ENCODE data around the gene ZNF800.

Gene ZNF800

GRCh38 chr7:127361736-127362135, 30.8 kb downstream of the ZNF800 start:
- no peak for ATAC-seq
- TF ChIP-seq CSRNP3 (CRISPR knock-in tag; IDR thresholded peaks at IDR 0.05), result no peak
- TF ChIP-seq BACH2 (CRISPR knock-in tag; IDR thresholded peaks at IDR 0.05; ENCODE audit: borderline replicate concordance), result no peak
- no peak for TF ChIP-seq ARNTL (CRISPR knock-in tag; IDR thresholded peaks at IDR 0.05; ENCODE audit: borderline replicate concordance, low read depth)
- TF ChIP-seq ZFP3 (CRISPR knock-in tag; IDR thresholded peaks at IDR 0.05), result no peak
- no peak for TF ChIP-seq PPARA (CRISPR knock-in tag; IDR thresholded peaks at IDR 0.05; ENCODE audit: borderline replicate concordance)
- TF ChIP-seq SNAI2 (CRISPR knock-in tag; IDR thresholded peaks at IDR 0.05), result no peak
- TF ChIP-seq TSHZ2 (CRISPR knock-in tag; IDR thresholded peaks at IDR 0.05), result no peak
- no peak for TF ChIP-seq PATZ1 (CRISPR knock-in tag; IDR thresholded peaks at IDR 0.05; ENCODE audit: borderline replicate concordance)
- no peak for TF ChIP-seq GLIS3 (CRISPR knock-in tag; IDR thresholded peaks at IDR 0.05)
- TF ChIP-seq ZC3H10 (CRISPR knock-in tag; IDR thresholded peaks at IDR 0.05), result no peak
- no peak for TF ChIP-seq ESRRG (CRISPR knock-in tag; IDR thresholded peaks at IDR 0.05)
- TF ChIP-seq CREB5 (CRISPR knock-in tag; IDR thresholded peaks at IDR 0.05; ENCODE audit: low read depth), result no peak

GRCh38 chr7:127359011-127359410, 33.5 kb downstream of the ZNF800 start:
- no peak for ATAC-seq
- TF ChIP-seq ZNF70 (CRISPR knock-in tag; IDR thresholded peaks at IDR 0.05) (no peak), CSDC2 (CRISPR knock-in tag; IDR thresholded peaks at IDR 0.05) (no peak), ZFP3 (CRISPR knock-in tag; IDR thresholded peaks at IDR 0.05) (no peak), BACH2 (CRISPR knock-in tag; IDR thresholded peaks at IDR 0.05; ENCODE audit: borderline replicate concordance) (no peak), CREB5 (CRISPR knock-in tag; IDR thresholded peaks at IDR 0.05; ENCODE audit: low read depth) (no peak), ZNF565 (CRISPR knock-in tag; conservative IDR thresholded peaks at IDR 0.05; ENCODE audit: low read depth) (no peak), TCF4 (CRISPR knock-in tag; IDR thresholded peaks at IDR 0.05; ENCODE audit: borderline replicate concordance) (no peak), ARNTL (CRISPR knock-in tag; IDR thresholded peaks at IDR 0.05; ENCODE audit: borderline replicate concordance, low read depth) (no peak), OSR1 (CRISPR knock-in tag; IDR thresholded peaks at IDR 0.05) (no peak), ISL1 (CRISPR knock-in tag; IDR thresholded peaks at IDR 0.05) (no peak), PATZ1 (CRISPR knock-in tag; IDR thresholded peaks at IDR 0.05; ENCODE audit: borderline replicate concordance) (no peak), GLIS3 (CRISPR knock-in tag; IDR thresholded peaks at IDR 0.05) (no peak)

- no peak for ATAC-seq
- TF ChIP-seq BACH2 (CRISPR knock-in tag; IDR thresholded peaks at IDR 0.05; ENCODE audit: borderline replicate concordance), result no peak
- no peak for TF ChIP-seq ZFP30 (CRISPR knock-in tag; IDR thresholded peaks at IDR 0.05)
- TF ChIP-seq ZNF70 (CRISPR knock-in tag; IDR thresholded peaks at IDR 0.05), result no peak
- TF ChIP-seq TCF4 (CRISPR knock-in tag; IDR thresholded peaks at IDR 0.05; ENCODE audit: borderline replicate concordance), result no peak
- TF ChIP-seq ESRRG (CRISPR knock-in tag; IDR thresholded peaks at IDR 0.05), result no peak
Observed at GRCh38 chr7:127353897-127354296, 38.6 kb downstream of the ZNF800 start.
